GM21717 (cell line): ENCODE results near the gene ABLIM1.

ENCODE experiments used
- ATAC-seq: cut with Tn5 transposase; IDR thresholded peaks from one replicate; pipeline ENCODE4 v1.9.1; 2021; ENCODE audit warnings: mild to moderate bottlenecking, moderate library complexity; ENCODE audit not compliant: unreplicated experiment

Gene ABLIM1

DNA sequence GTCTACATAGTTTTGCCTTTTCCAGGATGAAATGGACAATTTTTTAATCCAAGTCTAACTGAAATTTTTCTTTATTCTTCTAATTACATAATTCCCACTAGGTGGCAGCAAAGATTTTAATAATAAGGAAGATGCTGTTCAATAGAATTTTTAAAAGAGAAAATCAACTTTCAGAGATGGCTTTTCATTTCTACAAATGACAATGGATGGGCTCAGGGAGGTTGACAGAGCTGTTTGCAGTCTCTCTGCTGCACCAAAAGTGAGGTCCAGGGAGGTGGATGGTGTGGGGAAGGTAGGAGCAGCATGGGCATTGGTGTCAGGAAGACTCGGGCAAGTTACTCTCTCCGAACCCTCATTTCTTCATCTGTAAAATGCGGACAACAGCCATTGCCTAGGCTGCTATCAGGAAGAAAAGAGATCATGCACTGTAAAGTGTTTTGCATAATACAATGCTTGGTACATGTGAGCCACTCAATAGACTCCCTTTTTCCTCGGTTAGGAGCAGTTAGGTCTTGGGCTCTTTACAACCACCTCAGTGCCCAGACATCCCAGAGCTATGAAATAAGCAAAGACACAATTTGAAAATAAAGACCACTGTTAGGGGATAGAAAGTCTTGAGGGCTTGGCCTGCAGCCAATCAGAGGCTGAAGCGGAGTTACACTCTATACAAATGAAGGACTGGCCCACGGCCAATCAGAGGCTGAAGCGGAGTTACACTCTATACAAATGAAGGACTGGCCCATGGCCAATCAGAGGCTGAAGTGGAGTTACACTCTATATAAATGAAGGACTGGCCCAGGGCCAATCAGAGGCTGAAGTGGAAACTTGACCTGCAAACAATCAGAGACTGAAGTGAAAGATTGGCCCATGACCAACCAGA lies 107.1 kb downstream of the ABLIM1 start:
- ATAC-seq = no peak

DNA sequence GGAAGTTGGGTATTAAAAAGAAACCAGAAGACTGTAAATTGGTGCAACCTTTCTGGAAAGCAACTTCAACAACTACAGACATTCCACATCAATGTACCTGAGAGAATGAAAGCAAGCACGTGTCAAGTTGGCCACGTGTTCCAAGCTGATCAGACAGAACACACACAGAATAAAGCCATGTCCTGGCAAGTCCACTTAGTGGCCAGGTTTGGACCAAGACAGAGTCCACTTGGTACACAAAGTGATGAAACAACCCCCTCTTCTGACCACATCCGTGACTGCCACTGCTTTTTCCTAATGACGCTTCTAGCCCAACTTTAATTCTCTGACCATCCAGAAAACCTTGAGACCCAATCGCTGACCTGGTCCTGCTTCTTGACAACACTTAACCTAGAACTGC lies 109.4 kb downstream of the ABLIM1 start:
- ATAC-seq = no peak

DNA sequence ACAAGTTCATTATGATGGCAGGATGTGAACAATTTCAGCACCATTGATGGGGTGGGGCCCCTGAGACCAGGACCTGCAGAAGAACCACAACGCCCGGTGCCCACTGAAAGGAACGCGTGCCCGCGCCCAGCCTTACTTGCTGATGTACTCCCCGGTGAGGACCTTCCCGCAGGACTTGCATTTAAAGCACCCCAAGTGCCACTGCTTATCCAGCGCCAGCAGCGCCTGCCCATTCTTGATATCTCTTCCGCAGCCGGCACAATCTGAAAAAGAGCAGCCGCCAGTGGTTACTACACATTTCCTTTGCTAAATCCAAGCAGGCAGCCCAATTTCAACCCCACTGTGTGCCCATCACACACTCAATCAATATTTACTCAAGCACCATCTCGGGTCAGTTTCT lies 110.6 kb downstream of the ABLIM1 start:
- ATAC-seq = no peak

DNA sequence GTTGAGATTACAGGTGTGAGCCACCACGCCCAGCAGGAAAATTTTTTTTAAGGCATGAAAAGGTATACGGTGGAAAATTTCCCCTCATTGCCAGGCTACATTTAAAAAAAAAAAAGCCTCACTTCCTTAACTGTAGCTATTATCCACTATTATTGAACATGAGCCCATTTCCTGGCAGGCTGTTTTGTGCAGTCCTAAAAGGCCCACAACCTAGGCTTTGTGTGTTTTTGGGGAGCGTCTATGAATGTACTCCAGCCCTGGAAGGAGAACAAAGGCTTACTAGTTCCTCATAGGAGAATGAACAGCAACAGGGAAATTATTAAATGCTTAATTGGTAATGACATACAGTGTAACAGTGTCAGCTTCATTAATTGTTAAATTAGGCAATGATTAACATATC lies 111.0 kb downstream of the ABLIM1 start:
- ATAC-seq = no peak

DNA sequence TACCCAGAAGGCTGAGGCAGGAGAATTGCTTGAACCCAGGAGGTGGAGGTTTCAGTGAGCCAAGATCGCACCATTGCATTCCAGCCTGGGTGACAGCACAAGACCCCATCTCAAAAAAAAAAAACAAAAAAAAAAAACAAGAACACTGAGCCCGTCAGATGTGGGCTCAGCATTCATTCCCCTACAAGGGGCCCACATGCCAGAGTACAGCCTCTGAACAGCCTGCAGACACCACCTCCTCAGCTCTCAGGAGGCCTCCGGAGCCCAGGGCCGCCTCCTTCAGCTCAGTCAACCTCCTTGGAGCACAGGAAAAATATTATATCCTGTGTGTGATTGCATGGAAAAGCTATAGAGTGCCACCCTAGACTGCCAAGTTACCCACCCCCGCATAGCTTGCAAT lies 112.3 kb downstream of the ABLIM1 start:
- no peak for ATAC-seq

DNA sequence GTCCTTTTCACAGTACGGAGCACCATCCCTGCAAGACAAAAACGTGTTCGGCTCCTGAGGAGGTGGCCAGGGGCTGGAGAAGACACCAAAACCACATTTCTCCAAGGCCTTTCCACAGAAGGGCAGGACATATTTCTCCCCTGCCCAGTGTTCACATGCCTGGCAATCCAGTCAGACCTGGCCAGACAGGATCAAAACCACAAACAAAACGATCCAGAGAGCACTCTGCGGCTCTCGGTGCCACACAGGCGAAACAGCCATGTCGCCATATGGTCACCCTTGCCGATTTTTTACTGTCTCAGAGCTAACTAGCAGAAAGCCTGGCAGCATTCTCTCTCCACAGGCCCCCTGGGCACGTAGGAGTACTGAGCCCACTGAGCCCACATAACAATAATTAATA lies 113.0 kb downstream of the ABLIM1 start:
- ATAC-seq = no peak

DNA sequence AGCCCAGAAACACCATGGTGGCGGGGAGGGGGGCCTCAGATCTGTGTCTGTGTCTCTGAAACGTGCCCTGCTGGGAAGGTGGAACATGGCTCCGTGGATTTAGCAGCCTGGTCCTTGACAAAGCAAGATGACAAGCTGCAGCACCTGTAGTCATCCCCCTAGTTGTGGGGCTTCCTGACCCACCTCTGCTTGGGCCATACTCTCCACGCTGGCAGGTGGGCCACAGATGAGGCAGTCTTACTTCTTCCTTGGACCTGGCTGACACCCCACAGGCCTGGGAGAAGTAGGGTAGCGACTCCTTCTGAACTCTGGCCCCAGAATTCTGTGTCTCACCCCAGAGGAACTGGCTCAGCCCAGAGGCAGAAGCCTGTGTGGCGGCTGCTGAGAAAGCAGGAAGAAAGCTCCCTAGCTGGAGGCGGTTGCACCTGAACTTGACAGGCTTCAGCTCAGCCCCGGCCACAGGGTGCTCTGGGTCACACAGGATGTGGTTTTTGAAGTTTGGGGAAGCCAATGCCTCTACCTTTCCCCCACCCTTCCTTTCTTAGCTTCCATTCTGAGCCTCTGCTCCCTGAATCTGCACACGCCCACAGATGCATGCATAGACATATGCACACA lies 113.9 kb downstream of the ABLIM1 start:
- peak; percentile 98 for ATAC-seq

DNA sequence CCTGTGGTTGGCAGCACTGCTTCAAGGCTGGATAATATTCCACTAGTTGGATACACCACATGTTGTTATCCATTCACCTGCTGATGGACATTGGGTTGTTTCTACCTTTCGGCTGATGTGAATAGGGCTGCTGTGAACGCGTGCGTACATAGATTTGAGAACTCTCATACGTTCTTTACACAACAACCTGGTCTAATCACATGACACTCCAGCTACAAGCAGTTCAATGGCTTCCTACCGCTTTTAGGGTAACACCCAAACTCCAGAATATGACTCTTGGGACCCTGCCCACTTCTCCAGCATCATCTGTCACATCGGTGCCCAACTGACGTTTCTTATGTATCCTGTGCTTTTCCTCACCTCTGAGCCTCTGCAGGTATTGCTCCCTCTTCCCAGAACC lies 114.6 kb downstream of the ABLIM1 start:
- no peak for ATAC-seq

DNA sequence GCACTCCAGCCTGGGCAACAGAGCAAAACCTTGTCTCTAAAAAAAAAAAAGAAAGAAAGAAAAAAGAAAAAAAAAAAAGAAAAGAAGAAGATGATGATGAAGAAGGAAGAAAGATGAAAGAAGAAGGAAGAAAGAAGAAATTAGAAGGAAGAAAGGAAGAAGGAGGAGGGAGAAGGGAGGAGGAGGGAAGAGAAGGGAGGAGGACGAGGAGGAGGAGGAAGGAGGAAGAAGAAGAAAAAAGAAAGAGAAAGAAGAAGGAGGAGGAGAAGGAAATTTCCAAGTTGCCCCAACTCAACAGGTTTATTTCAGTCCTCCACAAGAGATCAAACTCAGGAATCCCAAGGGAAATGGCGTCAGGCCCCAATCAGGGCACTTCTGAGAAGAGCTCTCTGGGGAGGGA lies 115.7 kb downstream of the ABLIM1 start:
- no peak for ATAC-seq

DNA sequence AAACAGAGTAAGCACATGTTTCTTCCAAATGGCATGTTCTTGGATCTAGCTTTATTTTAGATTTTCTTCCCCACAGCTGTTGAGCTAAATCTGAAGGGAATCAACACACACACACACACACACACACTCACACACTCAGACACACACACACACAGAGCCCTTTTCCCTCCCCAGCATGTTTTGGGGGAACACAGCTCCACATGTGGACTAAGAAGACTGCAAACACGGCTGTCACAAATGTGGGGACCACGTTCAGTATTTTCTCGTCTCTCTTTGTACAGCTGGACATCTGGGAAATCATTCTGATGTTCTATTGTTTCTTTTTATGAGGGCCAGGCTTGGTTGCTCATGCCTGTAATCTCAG lies 116.3 kb downstream of the ABLIM1 start:
- no peak for ATAC-seq

DNA sequence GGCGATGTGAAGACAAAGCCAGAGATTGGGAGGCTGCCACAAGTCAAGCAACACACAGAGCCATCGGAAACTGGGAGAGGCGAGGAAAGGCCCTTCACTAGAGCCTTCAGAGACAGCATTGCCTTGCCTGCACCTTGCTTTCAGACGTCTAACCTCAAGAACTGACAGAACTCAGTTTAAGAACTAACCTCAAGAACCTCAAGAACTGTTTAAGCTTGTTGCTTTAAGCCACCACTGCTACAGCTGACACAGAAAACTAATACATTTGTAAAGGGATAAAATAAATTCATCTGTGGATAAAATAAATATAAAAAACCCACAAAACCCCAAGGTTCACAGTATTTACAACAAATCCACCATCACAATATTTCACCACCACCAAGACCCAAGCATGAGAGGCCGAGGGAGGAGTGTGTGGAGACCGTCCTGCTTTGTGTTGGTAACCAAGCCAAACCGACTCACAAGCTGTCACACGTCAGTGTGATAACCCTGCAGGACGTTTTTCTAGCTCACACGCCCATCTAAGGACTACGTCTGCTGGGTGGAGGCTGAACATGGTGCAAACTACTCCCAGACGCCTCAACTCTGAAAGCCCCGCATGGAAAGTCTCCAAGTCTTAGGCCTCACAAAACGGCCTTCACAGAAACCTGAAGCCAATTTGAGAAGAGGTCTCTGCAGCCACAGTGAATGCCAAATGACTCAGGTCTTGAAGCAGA lies 116.8 kb downstream of the ABLIM1 start:
- ATAC-seq = no peak

DNA sequence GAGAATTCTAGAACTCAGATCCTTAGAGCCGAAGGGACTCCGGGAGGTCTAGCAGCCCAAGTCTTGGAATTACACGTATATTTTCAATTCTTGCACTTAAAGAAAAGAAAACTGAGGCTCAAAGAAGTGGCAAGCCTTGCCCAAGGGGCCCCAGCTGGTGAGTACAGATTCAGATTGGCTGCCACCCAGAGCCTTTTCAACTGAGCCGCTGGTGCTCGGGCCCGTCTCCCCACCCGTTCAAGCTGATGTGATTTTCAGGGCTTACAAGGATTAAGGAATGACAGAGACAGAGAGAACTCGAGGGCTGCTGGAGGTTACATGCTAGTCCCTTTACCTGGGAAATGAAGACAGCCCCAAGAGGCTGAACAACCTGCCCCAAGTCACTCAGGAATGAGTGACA lies 117.8 kb downstream of the ABLIM1 start:
- no peak for ATAC-seq

DNA sequence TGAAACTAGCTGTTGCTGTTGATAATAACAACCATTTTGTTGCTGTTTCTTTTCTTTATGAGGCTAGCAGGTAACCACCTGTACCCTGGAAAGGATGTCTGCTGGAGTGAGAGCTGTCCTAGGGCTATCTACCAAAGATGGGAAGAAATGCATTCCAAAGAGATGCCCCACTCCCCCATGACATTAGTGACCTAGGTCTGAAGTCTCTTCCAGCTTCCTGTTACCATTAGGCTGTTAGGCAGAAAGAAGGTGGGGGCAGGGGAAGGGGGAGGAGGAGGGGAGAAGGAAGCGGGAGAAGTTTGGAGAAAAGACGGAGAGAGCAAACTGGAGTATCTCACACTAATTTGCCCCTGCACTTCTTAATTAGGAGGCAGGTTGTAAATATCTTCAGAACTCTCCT lies 118.5 kb downstream of the ABLIM1 start:
- ATAC-seq = no peak

DNA sequence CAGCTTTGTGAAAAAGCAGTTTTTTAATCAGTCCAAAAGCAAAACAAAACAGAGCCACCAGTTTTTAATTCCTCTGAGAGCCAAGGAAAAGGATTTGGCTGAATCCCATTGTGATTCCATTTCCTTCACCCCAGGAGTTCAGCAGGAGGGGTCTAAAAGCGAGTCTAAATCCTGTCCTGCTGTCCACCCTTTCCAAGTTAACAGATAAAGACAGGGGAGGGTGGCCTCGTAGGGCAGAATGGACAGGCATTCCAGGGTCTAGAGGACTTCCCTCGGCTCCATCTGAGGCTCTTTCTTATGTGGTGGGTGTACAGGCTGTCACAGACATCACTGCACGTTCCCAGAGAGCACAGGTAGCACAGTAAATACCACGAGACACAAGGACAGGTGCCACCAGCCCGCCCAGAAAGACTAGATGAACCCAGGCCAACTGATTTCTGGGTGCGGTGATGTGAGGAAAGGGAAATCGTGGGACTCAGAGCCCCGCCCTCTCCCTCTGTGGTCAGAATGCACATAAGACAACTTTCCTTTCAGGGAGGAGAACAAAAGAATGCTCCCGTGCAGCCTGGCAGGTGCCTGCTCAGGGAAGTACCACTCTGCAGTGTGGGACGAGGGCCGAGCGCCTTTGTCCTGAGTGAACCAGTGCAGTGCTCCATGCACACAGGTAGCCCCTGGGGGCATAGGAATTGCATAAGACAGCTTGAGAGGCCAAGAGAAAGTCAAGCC lies 119.7 kb downstream of the ABLIM1 start:
- peak; percentile 44 for ATAC-seq

DNA sequence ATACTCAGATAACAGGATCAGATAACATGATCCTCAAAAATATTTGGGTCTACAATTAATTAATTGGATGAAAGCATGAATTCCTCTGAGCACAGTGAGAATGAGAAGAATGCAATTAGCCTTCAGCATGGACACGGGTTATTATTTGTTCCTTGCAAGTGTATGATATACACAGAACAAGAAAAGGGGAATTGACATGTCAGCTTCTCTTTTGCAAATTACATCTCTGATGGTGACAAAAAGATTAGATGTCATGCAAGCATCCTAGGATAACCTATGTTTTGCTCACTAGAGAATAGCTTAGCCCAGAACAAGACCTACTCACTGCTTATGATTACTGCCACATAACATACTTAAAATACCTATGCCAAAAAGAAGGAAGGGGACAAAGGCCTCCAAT lies 120.3 kb downstream of the ABLIM1 start:
- ATAC-seq = no peak

DNA sequence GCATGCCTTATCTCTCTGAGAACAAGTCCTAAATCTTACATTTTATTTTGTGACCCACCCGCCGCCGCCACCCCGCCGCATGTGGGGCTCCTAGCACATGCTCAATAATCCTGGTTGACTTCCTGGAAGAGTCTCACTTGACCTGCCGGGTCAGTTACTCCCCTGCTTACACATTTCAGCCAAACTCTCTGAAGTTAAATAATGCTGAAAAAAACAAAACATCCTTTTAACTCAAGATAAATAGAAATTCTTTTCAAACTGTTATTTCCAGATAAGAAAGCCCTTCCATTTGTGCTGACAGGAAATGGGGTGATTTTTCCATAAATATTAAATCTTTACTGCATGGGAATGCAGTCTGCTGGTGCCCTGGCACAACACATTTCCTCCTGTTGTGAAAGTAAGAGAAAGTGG lies 123.5 kb downstream of the ABLIM1 start:
- ATAC-seq = no peak

DNA sequence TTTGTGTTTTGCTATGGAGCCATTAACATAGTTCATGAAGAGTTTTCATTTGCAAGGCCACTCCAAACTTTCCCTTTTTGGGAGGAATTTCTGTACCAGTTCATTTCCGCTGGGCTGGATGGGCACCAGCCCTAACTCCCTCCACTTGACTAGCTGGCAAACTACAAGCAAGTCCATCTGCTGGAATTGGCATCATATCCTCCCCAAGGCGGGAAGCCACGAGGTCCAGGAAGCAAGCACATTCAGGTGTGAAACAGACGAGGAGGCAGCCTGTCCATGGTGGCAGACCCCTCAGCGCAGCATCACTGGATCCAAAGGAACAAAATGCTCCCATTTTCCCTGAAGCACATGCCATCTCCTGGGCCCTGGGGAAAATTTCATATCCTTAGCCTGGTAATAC lies 125.8 kb downstream of the ABLIM1 start:
- ATAC-seq = no peak

DNA sequence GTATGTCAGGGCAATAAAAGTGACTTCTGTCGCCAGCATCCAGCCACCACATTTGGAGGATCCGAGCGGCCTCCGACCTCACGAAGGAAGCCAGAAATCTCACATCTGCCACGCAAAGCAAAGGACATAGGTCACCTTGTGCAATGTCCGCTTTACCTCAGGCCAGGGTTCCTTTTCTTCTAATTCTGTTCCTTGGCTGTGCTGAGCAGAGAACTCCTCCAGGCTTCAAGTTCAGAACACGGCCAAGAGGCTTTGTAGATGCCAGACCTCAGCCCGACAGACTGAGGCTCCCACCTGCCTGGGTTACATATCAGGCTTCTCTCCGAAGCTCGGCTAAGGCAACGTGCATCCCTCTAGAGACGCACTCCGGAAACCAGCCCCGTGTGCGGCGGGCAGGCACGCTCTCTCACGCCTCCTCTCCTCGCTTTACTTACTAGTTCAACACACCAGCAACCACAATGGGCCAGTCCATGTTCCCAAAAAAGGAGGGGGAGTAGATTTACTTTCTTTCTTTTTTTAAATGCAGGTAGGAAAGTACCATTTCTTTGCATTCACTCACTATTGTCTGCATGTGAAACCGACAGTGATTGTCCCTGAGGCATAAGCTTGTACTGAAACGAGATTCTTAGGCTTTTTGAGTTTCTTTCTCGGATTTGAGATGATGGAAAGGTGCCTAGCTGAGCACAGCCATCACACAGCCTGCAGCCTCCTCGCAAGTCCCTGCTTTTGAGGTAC lies 131.4 kb downstream of the ABLIM1 start:
- ATAC-seq = peak; percentile 97

DNA sequence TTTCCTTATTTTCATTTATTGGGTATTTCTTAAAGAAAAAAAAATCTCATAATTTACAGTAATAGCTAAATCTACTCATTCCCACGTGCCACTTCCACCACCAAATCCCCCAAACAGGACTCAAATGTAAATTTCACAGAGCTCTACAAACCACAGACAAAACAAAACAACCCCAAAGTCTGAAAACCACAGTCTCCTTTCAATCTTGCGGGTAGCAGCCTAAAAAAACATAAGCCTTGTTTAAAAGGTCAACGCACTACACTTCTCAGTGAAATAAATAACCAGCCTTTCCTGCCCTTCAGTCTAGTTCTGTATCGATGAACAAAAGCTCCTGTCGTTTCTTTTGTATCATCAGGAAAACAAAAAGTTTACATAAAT lies 132.0 kb downstream of the ABLIM1 start:
- ATAC-seq = peak; percentile 45

DNA sequence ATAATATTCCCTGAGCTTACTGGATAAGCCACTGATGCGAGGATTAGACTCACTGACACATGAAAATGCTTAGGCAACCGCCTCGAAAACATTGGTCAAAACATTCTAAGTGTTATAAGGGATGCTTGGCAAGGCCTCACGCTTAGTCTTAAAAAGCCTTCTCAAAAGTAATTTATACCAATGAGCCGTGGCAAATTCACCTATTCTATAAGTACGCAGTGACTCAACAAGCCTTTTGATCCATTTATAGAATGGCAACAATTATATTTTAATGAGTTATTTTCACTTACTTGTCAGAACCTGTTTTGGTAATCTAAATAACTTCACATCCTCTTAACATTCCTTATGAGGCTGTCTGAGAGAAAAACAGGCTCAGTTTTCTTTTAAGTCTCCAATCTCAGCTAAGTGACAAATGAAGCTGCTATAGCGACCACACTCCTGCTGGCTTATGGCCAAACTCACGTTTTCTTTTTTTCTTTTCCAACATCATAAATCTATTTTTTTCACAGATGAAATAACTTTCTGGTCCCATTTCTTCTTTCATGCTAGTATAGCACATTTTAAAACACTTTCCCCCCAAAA lies 132.6 kb downstream of the ABLIM1 start:
- no peak for ATAC-seq
